ENCODE data around the gene SYT12.

DNA sequence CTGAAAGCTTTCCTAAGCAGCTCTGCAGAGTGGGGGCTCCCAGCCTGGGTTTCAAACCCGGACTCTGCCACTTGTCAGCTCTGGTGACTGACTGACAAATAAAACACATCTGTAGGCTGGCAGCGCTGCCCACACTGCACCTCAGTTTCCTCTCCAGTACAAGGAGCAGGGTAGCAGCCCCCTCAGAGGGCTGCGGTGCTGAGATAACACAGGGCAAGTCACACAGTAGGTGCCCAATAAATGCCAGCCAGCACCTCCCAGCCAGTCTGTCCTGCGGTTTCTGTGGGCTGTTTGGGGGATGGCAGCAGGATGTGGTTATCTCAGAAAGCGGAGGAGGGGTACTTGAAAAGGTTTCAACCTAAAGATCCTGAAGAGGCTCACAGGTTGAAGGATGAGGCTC, 1.5 kb downstream of the SYT12 start:
- TF ChIP-seq, protein P1, sequence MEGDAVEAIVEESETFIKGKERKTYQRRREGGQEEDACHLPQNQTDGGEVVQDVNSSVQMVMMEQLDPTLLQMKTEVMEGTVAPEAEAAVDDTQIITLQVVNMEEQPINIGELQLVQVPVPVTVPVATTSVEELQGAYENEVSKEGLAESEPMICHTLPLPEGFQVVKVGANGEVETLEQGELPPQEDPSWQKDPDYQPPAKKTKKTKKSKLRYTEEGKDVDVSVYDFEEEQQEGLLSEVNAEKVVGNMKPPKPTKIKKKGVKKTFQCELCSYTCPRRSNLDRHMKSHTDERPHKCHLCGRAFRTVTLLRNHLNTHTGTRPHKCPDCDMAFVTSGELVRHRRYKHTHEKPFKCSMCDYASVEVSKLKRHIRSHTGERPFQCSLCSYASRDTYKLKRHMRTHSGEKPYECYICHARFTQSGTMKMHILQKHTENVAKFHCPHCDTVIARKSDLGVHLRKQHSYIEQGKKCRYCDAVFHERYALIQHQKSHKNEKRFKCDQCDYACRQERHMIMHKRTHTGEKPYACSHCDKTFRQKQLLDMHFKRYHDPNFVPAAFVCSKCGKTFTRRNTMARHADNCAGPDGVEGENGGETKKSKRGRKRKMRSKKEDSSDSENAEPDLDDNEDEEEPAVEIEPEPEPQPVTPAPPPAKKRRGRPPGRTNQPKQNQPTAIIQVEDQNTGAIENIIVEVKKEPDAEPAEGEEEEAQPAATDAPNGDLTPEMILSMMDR (IDR thresholded peaks at IDR 0.05): no peak
- no peak for TF ChIP-seq ZFX (IDR thresholded peaks at IDR 0.05; ENCODE audit: borderline replicate concordance)

All from 22Rv1 (cell line).